Naive thymus-derived CD4-positive, alpha-beta T cell (primary cell): ENCODE results near the gene C17orf107. TPM values are rescaled to one million over a fixed set of nuclear protein-coding genes. Genes with fewer than 3 reads are reported as not detected.

Experiments used
- ATAC-seq: fragments of 150-1000 bp; cut with Tn5 transposase; 2 replicates; pipeline ENCODE4 v1.10.0; 2021; ENCODE audit warnings: mild to moderate bottlenecking, moderate library complexity
- CTCF ChIA-PET: fragments of 350-600 bp; sonication (Branson Sonifier 250); formaldehyde crosslinking; loops from one replicate; lab custom pipeline; 2021; ENCODE audit warnings: antibody characterized with exemption; lab: Charles Lee
- POLR2A ChIA-PET: fragments of 350-600 bp; sonication (Branson Sonifier 250); formaldehyde crosslinking; loops from one replicate; lab custom pipeline; 2021; ENCODE audit warnings: antibody characterized with exemption, inconsistent platforms; lab: Charles Lee
- DNase-seq, 9 donors: peaks; one replicate each; pipeline versions ENCODE4 v3.0.0 to v3.0.0-alpha.2; 2020 to 2022; ENCODE audit warnings: mixed read lengths in 1 of 9
- H3K27ac ChIP-seq: one replicate; pipeline ENCODE4 v1.7.0; 2013; ENCODE audit warnings: mild to moderate bottlenecking, low read depth, low read length, moderate library complexity
- H3K27me3 ChIP-seq, 2 donors: one replicate each; pipeline ENCODE4 v1.7.0; 2013; ENCODE audit warnings: low read length in 2 of 2, mild to moderate bottlenecking in 2 of 2, moderate library complexity in 2 of 2; ENCODE audit not compliant: control insufficient read depth in 2 of 2, insufficient read depth in 2 of 2
- H3K36me3 ChIP-seq, 3 experiments: 1 replicate in 2 of 3; 2 replicates in 1 of 3; pipeline ENCODE4 v1.7.0; 2013; ENCODE audit warnings: low read length in 3 of 3, mild to moderate bottlenecking in 3 of 3, moderate library complexity in 1 of 3; ENCODE audit not compliant: insufficient read depth in 3 of 3, control insufficient read depth in 2 of 3
- H3K4me1 ChIP-seq, 2 donors: one replicate each; pipeline ENCODE4 v1.7.0; 2013; ENCODE audit warnings: low read length in 2 of 2, mild to moderate bottlenecking in 2 of 2, moderate library complexity in 1 of 2; ENCODE audit not compliant: control insufficient read depth in 2 of 2, insufficient read depth in 2 of 2
- H3K4me3 ChIP-seq: 2 replicates; pipeline ENCODE4 v1.7.0; 2013; ENCODE audit warnings: mild to moderate bottlenecking, low read length
- H3K9me3 ChIP-seq, 3 experiments: 1 replicate in 2 of 3; 2 replicates in 1 of 3; pipeline ENCODE4 v1.7.0; 2013; ENCODE audit warnings: low read length in 3 of 3; ENCODE audit not compliant: control insufficient read depth in 2 of 3
- H3K27ac Mint-ChIP-seq, 9 donors: one replicate each; pipeline ENCODE4 v1.8.0; 2020 to 2022; ENCODE audit warnings: mixed read lengths in 9 of 9, mild to moderate bottlenecking in 8 of 9, moderate library complexity in 5 of 9, inconsistent platforms in 2 of 9
- H3K27me3 Mint-ChIP-seq, 5 donors: one replicate each; pipeline ENCODE4 v1.8.0; 2021 to 2022; ENCODE audit warnings: mixed read lengths in 5 of 5, mild to moderate bottlenecking in 1 of 5
- H3K36me3 Mint-ChIP-seq, 5 donors: one replicate each; pipeline ENCODE4 v1.8.0; 2020 to 2022; ENCODE audit warnings: mixed read lengths in 5 of 5, mild to moderate bottlenecking in 3 of 5, inconsistent platforms in 1 of 5
- H3K4me1 Mint-ChIP-seq, 7 donors: one replicate each; pipeline ENCODE4 v1.8.0; 2020 to 2022; ENCODE audit warnings: mixed read lengths in 7 of 7, mild to moderate bottlenecking in 3 of 7, inconsistent platforms in 1 of 7
- H3K4me3 Mint-ChIP-seq, 10 donors: one replicate each; pipeline ENCODE4 v1.8.0; 2020 to 2022; ENCODE audit warnings: mild to moderate bottlenecking in 10 of 10, mixed read lengths in 10 of 10, moderate library complexity in 6 of 10, inconsistent platforms in 2 of 10
- H3K9me3 Mint-ChIP-seq, 11 donors: one replicate each; pipeline ENCODE4 v1.8.0; 2020 to 2022; ENCODE audit warnings: mixed read lengths in 11 of 11, mild to moderate bottlenecking in 4 of 11, inconsistent platforms in 1 of 11, moderate library complexity in 1 of 11
- intact Hi-C, 2 donors: fragments of 100-400 bp; cut with micrococcal nuclease; formaldehyde crosslinking; loops; one replicate each; pipeline ENCODE4 v1.15.1; 2023
- polyA plus RNA-seq, 2 donors: library from polyadenylated mRNA; unstranded; fragments of 300-500 nt; fragmentation: Illumina TruSeq; gene quantifications; one replicate each; pipeline ENCODE4 v1.2.3, GENCODE V29; 2021
- total RNA-seq, 6 experiments: library from RNA in 5 of 6; stranded (reverse) in 5 of 6; gene quantifications; 1 replicate in 5 of 6; 2 replicates in 1 of 6; pipeline ENCODE4 v1.2.3 and lab custom pipeline; 2021 to 2026

The C17orf107 gene
- total and polyA plus RNA-seq, 7 experiments from 2014 or later, result 0.82 to 37.2 (median 5.5) TPM

- H3K27me3 ChIP-seq, result no peaks in the 10 kb centered on the region
- H3K9me3 ChIP-seq, result no peaks in the 10 kb centered on the region
- H3K4me3 Mint-ChIP-seq, result peak overlapping the region; percentile 92 to 100 (median 98)
- peaks cover 43 to 44% of the 10 kb centered on the region in 2 donors for H3K4me1 ChIP-seq
- H3K36me3 Mint-ChIP-seq, result peaks cover 0 to 37% (median 23%) of the 10 kb centered on the region in 5 donors
- H3K4me3 ChIP-seq, result peak overlapping the region; percentile 89
- DNase-seq (no peak), ATAC-seq (no peak)
- peaks cover 0 to 1% (median 0%) of the 10 kb centered on the region in 11 donors for H3K9me3 Mint-ChIP-seq
- intact Hi-C loops, result no loop called here
- H3K27ac Mint-ChIP-seq, result peak overlapping the region; percentile 88 to 98 (median 92)
- peaks cover 49 to 75% (median 63%) of the 10 kb centered on the region in 7 donors for H3K4me1 Mint-ChIP-seq
- H3K36me3 ChIP-seq, result peaks cover 0 to 46% (median 16%) of the 10 kb centered on the region in 3 experiments
- ChIA-PET POLR2A (interaction anchor here (0.6 to 4.9 kb wide), 17 partner anchors 12 to 236 kb away, joined by 3 to 135 read pairs (median 8); partner anchors contain the start of genes ARRB2, C17orf107, CHRNE and ENO3), CTCF (interaction anchor here (1.0 to 1.9 kb wide), 6 partner anchors 10 to 41 kb away, joined by 3 to 10 read pairs (median 4); partner anchors contain the start of gene PFN1)
- H3K27ac ChIP-seq, result peak overlapping the region; percentile 89
- peaks cover 0 to 3% (median 0%) of the 10 kb centered on the region in 5 donors for H3K27me3 Mint-ChIP-seq
Observed at GRCh38 chr17:4938688-4939545, 39.6 kb downstream of the C17orf107 start.

GRCh38 chr17:4939546-4939795 lies 40.1 kb downstream of the C17orf107 start:
- H3K27ac ChIP-seq, result peak overlapping the region; percentile 89
- Mint-ChIP-seq H3K4me1 (peaks cover 49 to 75% (median 63%) of the 10 kb centered on the region in 7 donors), H3K27me3 (no peaks in the 10 kb centered on the region), H3K36me3 (peaks cover 0 to 43% (median 23%) of the 10 kb centered on the region in 5 donors), H3K4me3 (peak overlapping the region; percentile 92 to 100 (median 98)), H3K27ac (peak overlapping the region; percentile 88 to 98 (median 92)), H3K9me3 (peaks cover 0 to 1% (median 0%) of the 10 kb centered on the region in 11 donors)
- H3K4me3 ChIP-seq, result peak overlapping the region; percentile 89
- no peaks in the 10 kb centered on the region for H3K27me3 ChIP-seq
- POLR2A ChIA-PET, result interaction anchor here (0.6 to 4.9 kb wide), 28 partner anchors 8 to 384 kb away, joined by 3 to 135 read pairs (median 4); partner anchors contain the start of genes ARRB2, C17orf107, CAMTA2 and CHRNE
- no peak for ATAC-seq
- intact Hi-C loops, result no loop called here
- peak in 1 of 9 donors; percentile 20 for DNase-seq
- H3K36me3 ChIP-seq, result peaks cover 0 to 46% (median 16%) of the 10 kb centered on the region in 3 experiments
- H3K4me1 ChIP-seq, result peaks cover 43 to 44% of the 10 kb centered on the region in 2 donors
- no peaks in the 10 kb centered on the region for H3K9me3 ChIP-seq
- CTCF ChIA-PET, result interaction anchor here (0.8 to 1.9 kb wide), 8 partner anchors 9 to 149 kb away, joined by 3 to 10 read pairs (median 4); partner anchors contain the start of gene PFN1

GRCh38 chr17:4939796-4940554 lies 40.6 kb downstream of the C17orf107 start, which contains the start of the genes RNF167 and SLC25A11:
Gene RNF167 (plus strand): TSS chr17:4940268. CDS start chr17:4940910, 642 bp downstream.
Gene SLC25A11 (minus strand): TSS chr17:4940046. CDS start chr17:4939910, 136 bp downstream.
- peaks cover 0 to 1% (median 0%) of the 10 kb centered on the region in 11 donors for H3K9me3 Mint-ChIP-seq
- H3K27me3 Mint-ChIP-seq, result no peaks in the 10 kb centered on the region
- H3K4me1 Mint-ChIP-seq, result peaks cover 52 to 77% (median 65%) of the 10 kb centered on the region in 7 donors
- POLR2A ChIA-PET, result interaction anchor here (0.6 to 4.9 kb wide), 31 partner anchors 9 to 797 kb away, joined by 3 to 135 read pairs (median 4); partner anchors contain the start of genes ARRB2, C17orf107, CAMTA2 and CHRNE
- DNase-seq (peak; percentile 86 to 99 (median 98)), ATAC-seq (peak; percentile 94)
- intact Hi-C loops, result loop anchor here (1.0 to 10.0 kb wide), 13 partner anchors 8 to 1715 kb away; partner anchors contain the start of genes ARRB2 (in 2 of the 2), CAMTA2 (in 2 of the 2), INCA1 (in 2 of the 2) and KIF1C (in 2 of the 2)
- Histone ChIP-seq H3K4me3 (peak within 1 kb of the TSS; percentile 89), H3K9me3 (no peaks in the 10 kb centered on the region), H3K4me1 (peaks cover 46 to 47% of the 10 kb centered on the region in 2 donors), H3K27ac (peak within 1 kb of the TSS; percentile 89), H3K27me3 (no peaks in the 10 kb centered on the region), H3K36me3 (peaks cover 2 to 51% (median 16%) of the 10 kb centered on the region in 3 experiments)
- peak within 1 kb of the TSS; percentile 92 to 100 (median 98) for H3K4me3 Mint-ChIP-seq
- H3K27ac Mint-ChIP-seq, result peak within 1 kb of the TSS; percentile 89 to 98 (median 95)
- CTCF ChIA-PET, result interaction anchor here (0.7 to 1.9 kb wide), 9 partner anchors 9 to 150 kb away, joined by 3 to 10 read pairs (median 4); partner anchors contain the start of genes PFN1 and SPAG7
- peaks cover 0 to 48% (median 23%) of the 10 kb centered on the region in 5 donors for H3K36me3 Mint-ChIP-seq

GRCh38 chr17:4940555-4941318 lies 41.4 kb downstream of the C17orf107 start:
- Mint-ChIP-seq H3K36me3 (peaks cover 0 to 56% (median 31%) of the 10 kb centered on the region in 5 donors), H3K4me3 (peak overlapping the region; percentile 92 to 100 (median 98)), H3K9me3 (peaks cover 0 to 1% (median 0%) of the 10 kb centered on the region in 11 donors), H3K27me3 (peaks cover 0 to 2% (median 0%) of the 10 kb centered on the region in 5 donors), H3K27ac (peak overlapping the region; percentile 89 to 98 (median 95)), H3K4me1 (peaks cover 59 to 84% (median 73%) of the 10 kb centered on the region in 7 donors)
- peak overlapping the region; percentile 89 for H3K4me3 ChIP-seq
- intact Hi-C loops, result loop anchor here (1.0 to 10.0 kb wide), 13 partner anchors 8 to 1714 kb away; partner anchors contain the start of genes ARRB2 (in 2 of the 2), CAMTA2 (in 2 of the 2), INCA1 (in 2 of the 2) and KIF1C (in 2 of the 2)
- peaks cover 7 to 59% (median 21%) of the 10 kb centered on the region in 3 experiments for H3K36me3 ChIP-seq
- ATAC-seq, result no peak
- H3K27ac ChIP-seq, result peak overlapping the region; percentile 89
- H3K27me3 ChIP-seq, result no peaks in the 10 kb centered on the region
- ChIA-PET CTCF (interaction anchor here (0.7 to 1.9 kb wide), 8 partner anchors 8 to 151 kb away, joined by 3 to 10 read pairs (median 4); partner anchors contain the start of genes PFN1 and SPAG7), POLR2A (interaction anchor here (0.7 to 4.9 kb wide), 25 partner anchors 10 to 798 kb away, joined by 3 to 135 read pairs (median 5); partner anchors contain the start of genes ARRB2, C17orf107, CAMTA2 and CHRNE)
- no peaks in the 10 kb centered on the region for H3K9me3 ChIP-seq
- DNase-seq, result peak in 3 of 9 donors; percentile 34 to 57 (median 39)
- peaks cover 54 to 55% of the 10 kb centered on the region in 2 donors for H3K4me1 ChIP-seq

- H3K4me1 ChIP-seq, result peaks cover 59 to 60% of the 10 kb centered on the region in 2 donors
- Mint-ChIP-seq H3K27me3 (peaks cover 0 to 2% (median 0%) of the 10 kb centered on the region in 5 donors), H3K4me1 (peaks cover 60 to 84% (median 78%) of the 10 kb centered on the region in 7 donors), H3K27ac (peak overlapping the region; percentile 89 to 98 (median 95)), H3K9me3 (peaks cover 0 to 2% (median 0%) of the 10 kb centered on the region in 11 donors), H3K36me3 (peaks cover 0 to 56% (median 33%) of the 10 kb centered on the region in 5 donors), H3K4me3 (peak overlapping the region; percentile 92 to 100 (median 98))
- H3K4me3 ChIP-seq, result peak overlapping the region; percentile 89
- POLR2A ChIA-PET, result interaction anchor here (1.8 to 4.9 kb wide), 8 partner anchors 10 to 230 kb away, joined by 7 to 135 read pairs (median 21); partner anchors contain the start of genes ARRB2, C17orf107, CHRNE and ENO3
- peaks cover 9 to 63% (median 21%) of the 10 kb centered on the region in 3 experiments for H3K36me3 ChIP-seq
- DNase-seq, result no peak
- H3K27me3 ChIP-seq, result no peaks in the 10 kb centered on the region
- intact Hi-C loops, result loop anchor here (2.0 to 10.0 kb wide), 5 partner anchors 32 to 1714 kb away; partner anchors contain the start of genes ZNF594 (in 2 of the 2), ARRB2 (in 1 of the 2), C17orf100 (in 1 of the 2) and INCA1 (in 1 of the 2)
- peak overlapping the region; percentile 89 for H3K27ac ChIP-seq
- CTCF ChIA-PET, result no interaction called here
- no peak for ATAC-seq
- H3K9me3 ChIP-seq, result no peaks in the 10 kb centered on the region
Observed at GRCh38 chr17:4941319-4941610, 41.9 kb downstream of the C17orf107 start.
